GM12878 (cell line): Measurements from ENCODE around the gene TMEM63C. TPM values are rescaled to one million over a fixed set of nuclear protein-coding genes. Genes with fewer than 3 reads are reported as not detected.

Source experiments
- ATAC-seq: fragments of 200-7000 bp; cut with Tn5 transposase; 3 replicates; pipeline ENCODE4 v1.9.1; 2020; ENCODE audit warnings: mild to moderate bottlenecking, moderate library complexity
- BruUV-seq: library from RNA; stranded (reverse); fragments of 400-500 nt; replicated peaks from 2 replicates; lab custom pipeline; 2021; lab: Mats Ljungman, UMichigan
- CTCF ChIA-PET: fragments of 300-600 bp; sonication (Branson Sonifier 250); formaldehyde crosslinking; extraction: SDS; loops from one replicate; lab custom pipeline; 2021; ENCODE audit warnings: inconsistent platforms; lab: Yijun Ruan, JAX
- POLR2A ChIA-PET: fragments of 350-600 bp; formaldehyde crosslinking; extraction: SDS; loops from one replicate; lab custom pipeline; 2021; ENCODE audit warnings: inconsistent platforms; lab: Charles Lee
- RAD21 ChIA-PET: fragments of 300-600 bp; sonication (Branson Sonifier 250); formaldehyde crosslinking; loops from one replicate; lab custom pipeline; 2023; ENCODE audit warnings: antibody characterized with exemption; ENCODE audit not compliant: unreplicated experiment; lab: Charles Lee
- SMC1A ChIA-PET: fragments of 300-600 bp; sonication (Branson Sonifier 250); formaldehyde crosslinking; loops from one replicate; lab custom pipeline; 2023; ENCODE audit not compliant: unreplicated experiment, uncharacterized antibody; lab: Charles Lee
- DNase-seq: peaks from one replicate; pipeline ENCODE4 v3.0.0-alpha.2; 2011; ENCODE audit warnings: low read depth, low spot score
- FAIRE-seq: peaks from 3 replicates; lab custom pipeline; 2011; peaks lifted over from hg19 to GRCh38; lab: Jason Lieb, UNC
- H2AFZ ChIP-seq: 2 replicates; pipeline ENCODE4 v1.6.0; 2011; ENCODE audit warnings: low read depth, low read length, control low read depth; ENCODE audit not compliant: control insufficient read depth
- H3K27ac ChIP-seq: 2 replicates; pipeline ENCODE4 v1.5.1; 2011; ENCODE audit warnings: control low read depth; ENCODE audit not compliant: control insufficient read depth, insufficient read depth
- H3K27me3 ChIP-seq, 2 experiments: replicated peaks in 1 of 2; 2 replicates each; pipeline versions ENCODE4 v1.6.0 to v1.6.1; 2011; ENCODE audit warnings: low read length in 1 of 2; ENCODE audit not compliant: control insufficient read depth in 2 of 2, insufficient read depth in 2 of 2
- H3K36me3 ChIP-seq, 2 experiments: 2 replicates each; pipeline ENCODE4 v1.5.1; 2011; ENCODE audit warnings: low read length in 1 of 2; ENCODE audit not compliant: control insufficient read depth in 2 of 2, insufficient read depth in 2 of 2
- H3K4me1 ChIP-seq: 2 replicates; pipeline ENCODE4 v1.6.1; 2011; ENCODE audit warnings: mild to moderate bottlenecking, low read length, moderate library complexity, mixed read lengths; ENCODE audit not compliant: control insufficient read depth, insufficient read depth
- H3K4me2 ChIP-seq: 2 replicates; pipeline ENCODE4 v1.6.0; 2011; ENCODE audit warnings: control low read depth; ENCODE audit not compliant: control insufficient read depth, insufficient read depth
- H3K4me3 ChIP-seq: fragments of 200-600 bp; sonication (generic); 2 replicates; pipeline ENCODE4 v1.5.1; 2016
- H3K79me2 ChIP-seq: 2 replicates; pipeline ENCODE4 v1.6.0; 2011; ENCODE audit warnings: low read length; ENCODE audit not compliant: control insufficient read depth, insufficient read depth
- H3K9ac ChIP-seq: 2 replicates; pipeline ENCODE4 v1.8.0; 2011; ENCODE audit warnings: low read length, control low read depth, mixed read lengths; ENCODE audit not compliant: control insufficient read depth, insufficient read depth
- H3K9me3 ChIP-seq: replicated peaks from 3 replicates; pipeline ENCODE4 v1.5.1; 2011; ENCODE audit warnings: mild to moderate bottlenecking, low read length; ENCODE audit not compliant: control insufficient read depth, insufficient read depth
- H4K20me1 ChIP-seq: 2 replicates; pipeline ENCODE4 v1.6.0; 2011; ENCODE audit not compliant: control insufficient read depth, insufficient read depth
- BCL11A ChIP-seq: IDR thresholded peaks from 2 replicates; pipeline ENCODE4 v1.6.1; 2011; ENCODE audit warnings: low read depth, low read length
- BMI1 ChIP-seq: fragments of 450-650 bp; IDR thresholded peaks from 2 replicates; pipeline ENCODE4 v1.6.1; 2016; ENCODE audit warnings: mild to moderate bottlenecking, moderate library complexity, borderline replicate concordance
- HDAC6 ChIP-seq: fragments of 200-600 bp; sonication (generic); IDR thresholded peaks from one replicate; pipeline ENCODE4 v1.8.0; 2017; ENCODE audit warnings: antibody characterized with exemption; ENCODE audit not compliant: unreplicated experiment
- MTA2 ChIP-seq: fragments of 450-650 bp; IDR thresholded peaks from 2 replicates; pipeline ENCODE4 v1.6.1; 2016; ENCODE audit warnings: low read depth, mild to moderate bottlenecking, moderate library complexity
- NFXL1 ChIP-seq: fragments of 450-650 bp; IDR thresholded peaks from 2 replicates; pipeline ENCODE4 v1.6.1; 2017; ENCODE audit warnings: antibody characterized with exemption, mild to moderate bottlenecking, borderline replicate concordance
- STAT3 ChIP-seq: IDR thresholded peaks from 2 replicates; pipeline ENCODE4 v1.6.1; 2011; ENCODE audit warnings: low read depth, low read length, improper control_type of control experiment
- SUPT20H ChIP-seq: IDR thresholded peaks from 2 replicates; pipeline ENCODE4 v1.6.1; 2011; ENCODE audit warnings: low read depth, mild to moderate bottlenecking, low read length, moderate library complexity, borderline replicate concordance; ENCODE audit not compliant: control insufficient read depth
- WGBS: methylation state at CpG from one replicate; pipeline ENCODE4 v1.1.6; 2016; ENCODE audit warnings: low lambda C conversion rate; ENCODE audit not compliant: insufficient replicate concordance, insufficient coverage; ENCODE audit errors: missing lambda C conversion rate; 5-methylcytosine and 5-hydroxymethylcytosine counted together
- in situ Hi-C: fragments of 300-500 bp; cut with MboI; formaldehyde crosslinking; loops from 9 replicates; pipeline ENCODE4 v1.14.3; 2018; ENCODE audit warnings: mixed read lengths
- intact Hi-C: fragments of 100-400 bp; cut with micrococcal nuclease; formaldehyde crosslinking; loops from one replicate; pipeline ENCODE4 v1.14.2; 2022; ENCODE audit not compliant: unreplicated experiment
- polyA plus RNA-seq, 11 experiments: library from polyadenylated mRNA; depleted of rRNA in 4 of 11; unstranded in 6 of 11; stranded (reverse) in 5 of 11; fragments of >200 nt; fragmentation: Nextera tagmentation in 4 of 11; fragmentation: Illumina TruSeq in 1 of 11; extraction: Ambion mirVana in 4 of 11; extraction: Trizol in 1 of 11; gene quantifications; 1 replicate in 1 of 11; 2 replicates in 10 of 11; pipeline versions ENCODE4 v1.2.1 to v1.2.3, GENCODE V29; 2011 to 2016; ENCODE audit warnings: inconsistent platforms in 2 of 11, missing spikeins in 2 of 11, low read depth in 1 of 11
- total RNA-seq, 4 experiments: library from RNA; depleted of rRNA in 3 of 4; stranded (reverse); fragments of >200 nt in 3 of 4; fragmentation: Illumina TruSeq in 1 of 4; extraction: Trizol in 1 of 4; gene quantifications; 2 replicates each; pipeline versions ENCODE4 v1.2.1 to v1.2.3, GENCODE V29; 2013 to 2021

The TMEM63C gene
- total and polyA plus RNA-seq, 10 of the 15 experiments (the other 5 are each of a cell fraction or from before 2014, with no cell fraction given): 0.06 to 1.3 (median 0.39) TPM; not detected in 4

- no peak overlapping the region for H3K4me3 ChIP-seq
- TF ChIP-seq NFXL1: no peak
- TF ChIP-seq HDAC6: no peak
- no peak for TF ChIP-seq STAT3
- no peak for TF ChIP-seq BCL11A
- TF ChIP-seq SUPT20H: no peak
- TF ChIP-seq MTA2: no peak
- no peak for TF ChIP-seq BMI1
- no peaks in the 10 kb centered on the region for H4K20me1 ChIP-seq
- H3K4me2 ChIP-seq: no peak overlapping the region
- no peak overlapping the region for H3K27ac ChIP-seq
- whole genome bisulfite sequencing: 11% methylated on average over 2 of the region's 2 CpGs
- H3K9me3 ChIP-seq: no peaks in the 10 kb centered on the region
- CTCF ChIA-PET: interaction anchor here (0.7 to 1.7 kb wide), 5 partner anchors 11 to 131 kb away, joined by 3 to 5 read pairs (median 4); no protein-coding TSS in a partner anchor
- H3K36me3 ChIP-seq: no peaks in the 10 kb centered on the region
- H2AFZ ChIP-seq: no peak overlapping the region
- SMC1A ChIA-PET: interaction anchor here (0.8 to 1.4 kb wide), 2 partner anchors 28 to 131 kb away, joined by 3 to 4 read pairs; no protein-coding TSS in a partner anchor
- RAD21 ChIA-PET: interaction anchor here (1.5 kb wide), 1 partner anchor 28 kb away, joined by 5 read pairs; no protein-coding TSS in a partner anchor
- H3K4me1 ChIP-seq: peaks cover 4% of the 10 kb centered on the region
- no peaks in the 10 kb centered on the region for H3K79me2 ChIP-seq
- FAIRE-seq: no peak
- in situ Hi-C loops (no loop called here), intact Hi-C loops (no loop called here)
- no peak overlapping the region for H3K9ac ChIP-seq
- BruUV-seq: no TSS peak
- ATAC-seq: no peak
- POLR2A ChIA-PET: interaction anchor here (0.6 kb wide), 1 partner anchor 206 kb away, joined by 3 read pairs; no protein-coding TSS in a partner anchor
- H3K27me3 ChIP-seq: peaks cover 0 to 4% of the 10 kb centered on the region in 2 experiments; a peak in 2 of 4 replicates
- no peak for DNase-seq
These were observed 3.5 kb downstream of the TMEM63C start for GRCh38 chr14:77185093-77185465.
